Osteocyte (in vitro differentiated cells): ENCODE measurements around the gene FAM227A. TPM values are rescaled to one million over a fixed set of nuclear protein-coding genes. Genes with fewer than 3 reads are reported as not detected.

Source experiments
- total RNA-seq: library from RNA; stranded (reverse); gene quantifications from 2 replicates; pipeline ENCODE4 v1.2.1, GENCODE V29; 2021

FAM227A gene
- total RNA-seq, 1 donor from 2014 or later: 2.7 TPM

Other genes starting within 250 kb of the FAM227A start
- gene KCNJ4, start 201.2 kb downstream of the FAM227A start, total RNA-seq: 0.43 and 0.57 TPM in 2 replicates
- 39.3 and 49.3 TPM in 2 replicates for gene KDELR3, start 188.3 kb downstream of the FAM227A start, total RNA-seq
- gene DDX17, start 150.1 kb downstream of the FAM227A start, total RNA-seq: 439 and 466 TPM in 2 replicates
- gene DMC1, start 86.2 kb downstream of the FAM227A start, total RNA-seq: 1.4 TPM in 2 replicates
- gene CBY1, start 246 bp upstream of the FAM227A start, total RNA-seq: 38.3 and 41.0 TPM in 2 replicates
- 60.7 and 61.0 TPM in 2 replicates for gene TOMM22, start 25.6 kb upstream of the FAM227A start, total RNA-seq
- 78.6 and 85.5 TPM in 2 replicates for gene JOSD1, start 44.6 kb upstream of the FAM227A start, total RNA-seq
- 67.4 and 68.8 TPM in 2 replicates for gene GTPBP1, start 49.6 kb upstream of the FAM227A start, total RNA-seq
- gene SUN2, start 99.6 kb upstream of the FAM227A start, total RNA-seq: 148 and 151 TPM in 2 replicates
- 16.4 and 17.0 TPM in 2 replicates for gene DNAL4, start 137.8 kb upstream of the FAM227A start, total RNA-seq
- gene NPTXR, start 187.6 kb upstream of the FAM227A start, total RNA-seq: 4.7 and 4.8 TPM in 2 replicates
- 83.5 and 86.2 TPM in 2 replicates for gene CBX6, start 215.8 kb upstream of the FAM227A start, total RNA-seq